ENCODE results near the gene MACROD2.

- TF ChIP-seq CTCF (conservative IDR thresholded peaks at IDR 0.05; ENCODE audit: low read depth, low read length) = no peak
- no peak for TF ChIP-seq CHD1 (IDR thresholded peaks at IDR 0.05; ENCODE audit: low read depth, low read length)
- no peak for TF ChIP-seq POLR2A (IDR thresholded peaks at IDR 0.05; ENCODE audit: low read depth, low read length)
- no peak for TF ChIP-seq MXI1 (IDR thresholded peaks at IDR 0.05; ENCODE audit: borderline replicate concordance, low read depth, low read length)
- TF ChIP-seq USF2 (IDR thresholded peaks at IDR 0.05; ENCODE audit: low read depth, low read length) = no peak
- TF ChIP-seq RFX5 (IDR thresholded peaks at IDR 0.05; ENCODE audit: low read depth, low read length) = no peak
- no peak for TF ChIP-seq RAD21 (IDR thresholded peaks at IDR 0.05; ENCODE audit: low read length)
- TF ChIP-seq BHLHE40 (IDR thresholded peaks at IDR 0.05; ENCODE audit: low read depth, low read length) = no peak
Measured at GRCh38 chr20:15072316-15072715, 1077.0 kb downstream of the MACROD2 start.

Measured in IMR-90 (cell line).